HepG2 (cell line): ENCODE data around the gene ZKSCAN1. TPM values are rescaled to one million over a fixed set of nuclear protein-coding genes. Genes with fewer than 3 reads are reported as not detected.

Source experiments
- ADNP ChIP-seq: sonication (generic); formaldehyde crosslinking; IDR thresholded peaks from 2 replicates; pipeline ENCODE4 v1.4.0; 2020; ENCODE audit warnings: missing genetic modification reagents
- FOSL2 ChIP-seq: sonication (generic); formaldehyde crosslinking; IDR thresholded peaks from 2 replicates; pipeline ENCODE4 v1.4.0; 2020; ENCODE audit warnings: missing genetic modification reagents
- LCORL ChIP-seq, 2 experiments: fragments of 450-650 bp in 1 of 2; sonication (generic) in 1 of 2; formaldehyde crosslinking in 1 of 2; IDR thresholded peaks; 2 replicates each; pipeline versions ENCODE4 v1.5.0 to v1.6.1; 2017 to 2020; ENCODE audit warnings: antibody characterized with exemption in 1 of 2, missing genetic modification reagents in 1 of 2
- NCOR1 ChIP-seq: fragments of 200-600 bp; sonication (generic); IDR thresholded peaks from 2 replicates; pipeline ENCODE4 v1.7.0; 2017; ENCODE audit warnings: antibody characterized with exemption, low read length, borderline replicate concordance
- NONO ChIP-seq, 2 experiments: fragments of 450-650 bp in 1 of 2; sonication (generic) in 1 of 2; formaldehyde crosslinking in 1 of 2; IDR thresholded peaks in 1 of 2; conservative IDR thresholded peaks in 1 of 2; 2 replicates each; pipeline versions ENCODE4 v1.6.1 to v1.8.0; 2017 to 2022; ENCODE audit warnings: mild to moderate bottlenecking in 1 of 2, missing genetic modification reagents in 1 of 2, moderate library complexity in 1 of 2
- POLR2AphosphoS5 ChIP-seq: IDR thresholded peaks from 2 replicates; pipeline ENCODE4 v1.6.1; 2012; ENCODE audit warnings: low read depth, low read length
- RBM22 ChIP-seq: fragments of 200-400 bp; formaldehyde crosslinking; optimal IDR thresholded peaks from 2 replicates; pipeline ENCODE3; 2017; ENCODE audit warnings: mild to moderate bottlenecking, low read length, moderate library complexity
- RFXAP ChIP-seq: sonication (generic); formaldehyde crosslinking; IDR thresholded peaks from 2 replicates; pipeline ENCODE4 v1.4.0; 2020; ENCODE audit warnings: missing genetic modification reagents, borderline replicate concordance
- SKIL ChIP-seq: sonication (generic); formaldehyde crosslinking; IDR thresholded peaks from 2 replicates; pipeline ENCODE4 v1.8.0; 2022; ENCODE audit warnings: missing genetic modification reagents, mild to moderate bottlenecking, moderate library complexity, borderline replicate concordance
- SNAPC2 ChIP-seq: sonication (generic); formaldehyde crosslinking; IDR thresholded peaks from 2 replicates; pipeline ENCODE4 v1.8.1; 2022; ENCODE audit warnings: mild to moderate bottlenecking, missing genetic modification reagents
- SP5 ChIP-seq: IDR thresholded peaks from 2 replicates; pipeline ENCODE4 v1.6.1; 2016; ENCODE audit warnings: low read depth, borderline replicate concordance
- THYN1 ChIP-seq: sonication (generic); formaldehyde crosslinking; IDR thresholded peaks from 2 replicates; pipeline ENCODE4 v1.8.1; 2023; ENCODE audit warnings: low read depth, mild to moderate bottlenecking, moderate library complexity, missing genetic modification reagents, borderline replicate concordance
- TMF1 ChIP-seq: sonication (generic); formaldehyde crosslinking; IDR thresholded peaks from 2 replicates; pipeline ENCODE4 v1.8.1; 2022; ENCODE audit warnings: low read depth, missing genetic modification reagents
- ZBTB21 ChIP-seq: sonication (generic); formaldehyde crosslinking; IDR thresholded peaks from 2 replicates; pipeline ENCODE4 v1.4.0; 2020; ENCODE audit warnings: missing genetic modification reagents
- ZFAT ChIP-seq: sonication (generic); formaldehyde crosslinking; conservative IDR thresholded peaks from 2 replicates; pipeline ENCODE4 v1.8.1; 2023; ENCODE audit warnings: missing genetic modification reagents, inconsistent platforms
- ZNF234 ChIP-seq: sonication (generic); formaldehyde crosslinking; conservative IDR thresholded peaks from 2 replicates; pipeline ENCODE4 v1.5.1; 2020; ENCODE audit warnings: mild to moderate bottlenecking, missing genetic modification reagents
- ZNF362 ChIP-seq: sonication (generic); formaldehyde crosslinking; IDR thresholded peaks from 2 replicates; pipeline ENCODE4 v1.4.0; 2020; ENCODE audit warnings: missing genetic modification reagents, mild to moderate bottlenecking, borderline replicate concordance
- ZNF383 ChIP-seq: sonication (generic); formaldehyde crosslinking; IDR thresholded peaks from 2 replicates; pipeline ENCODE4 v1.4.0; 2020; ENCODE audit warnings: missing genetic modification reagents, mild to moderate bottlenecking, borderline replicate concordance
- ZNF484 ChIP-seq: sonication (generic); formaldehyde crosslinking; IDR thresholded peaks from 2 replicates; pipeline ENCODE4 v1.5.1; 2020; ENCODE audit warnings: mild to moderate bottlenecking, low read depth, missing genetic modification reagents, borderline replicate concordance
- ZNF558 ChIP-seq: sonication (generic); formaldehyde crosslinking; IDR thresholded peaks from 2 replicates; pipeline ENCODE4 v1.9.0; 2022; ENCODE audit warnings: mild to moderate bottlenecking, missing genetic modification reagents, borderline replicate concordance
- ZNF598 ChIP-seq: sonication (generic); formaldehyde crosslinking; IDR thresholded peaks from 2 replicates; pipeline ENCODE4 v1.5.1; 2020; ENCODE audit warnings: mild to moderate bottlenecking, missing genetic modification reagents, borderline replicate concordance
- ZNF720 ChIP-seq: sonication (generic); formaldehyde crosslinking; IDR thresholded peaks from 2 replicates; pipeline ENCODE4 v1.4.0; 2020; ENCODE audit warnings: missing genetic modification reagents
- ZNF737 ChIP-seq: sonication (generic); formaldehyde crosslinking; IDR thresholded peaks from 2 replicates; pipeline ENCODE4 v1.5.0; 2020; ENCODE audit warnings: missing genetic modification reagents, mild to moderate bottlenecking, borderline replicate concordance
- ZNF740 ChIP-seq: sonication (generic); formaldehyde crosslinking; IDR thresholded peaks from 2 replicates; pipeline ENCODE4 v1.4.0; 2020; ENCODE audit warnings: missing genetic modification reagents
- ZNF747 ChIP-seq: sonication (generic); formaldehyde crosslinking; IDR thresholded peaks from 2 replicates; pipeline ENCODE4 v1.8.1; 2023; ENCODE audit warnings: missing genetic modification reagents, mild to moderate bottlenecking, borderline replicate concordance
- ZZZ3 ChIP-seq: sonication (generic); formaldehyde crosslinking; IDR thresholded peaks from 2 replicates; pipeline ENCODE4 v1.4.0; 2020; ENCODE audit warnings: missing genetic modification reagents, mild to moderate bottlenecking, borderline replicate concordance
- polyA plus RNA-seq, 8 experiments: library from polyadenylated mRNA; depleted of rRNA in 3 of 8; stranded (reverse) in 7 of 8; unstranded in 1 of 8; fragments of >200 nt; fragmentation: Illumina TruSeq in 4 of 8; extraction: Trizol in 4 of 8; gene quantifications; 2 replicates each; pipeline versions ENCODE4 v1.2.1 to v1.2.3, GENCODE V29; 2011 to 2016; ENCODE audit warnings: low read depth in 4 of 8, missing spikeins in 1 of 8, mixed read lengths in 1 of 8; ENCODE audit not compliant: insufficient read depth in 1 of 8
- total RNA-seq, 5 experiments: library from RNA; depleted of rRNA; stranded (reverse); fragments of >200 nt; fragmentation: Illumina TruSeq; extraction: Trizol; gene quantifications; 2 replicates each; pipeline ENCODE4 v1.2.3, GENCODE V29; 2016; ENCODE audit warnings: low read depth in 1 of 5

ZKSCAN1 gene
- total and polyA plus RNA-seq, 2 of the 13 experiments (the other 11 are each of a cell fraction or from before 2014, with no cell fraction given), result 46.4 to 60.6 TPM

GRCh38 chr7:100015232-100016214, at the start of gene ZKSCAN1 (continued):
- no peak; the same call in 1 of the 2 replicates for TF ChIP-seq ZNF362 (CRISPR knock-in tag)
- TF ChIP-seq ZNF598 (CRISPR knock-in tag), result 0 out of 2 replicates have a peak, but pooled peaks have one; percentile 27
- TF ChIP-seq POLR2AphosphoS5, result peak; percentile 86
- peak; percentile 64; the same call in 1 of the 2 replicates for TF ChIP-seq ZBTB21 (CRISPR knock-in tag)
- no peak for TF ChIP-seq ZNF740 (CRISPR knock-in tag)
- TF ChIP-seq ZNF747 (CRISPR knock-in tag), result peak; percentile 56; the same call in 1 of the 2 replicates
- TF ChIP-seq TMF1 (CRISPR knock-in tag), result 0 out of 2 replicates have a peak, but pooled peaks have one; percentile 40
- no peak for TF ChIP-seq ZFAT
- no peak for TF ChIP-seq SKIL (CRISPR knock-in tag)
- no peak for TF ChIP-seq ZZZ3 (CRISPR knock-in tag)
- TF ChIP-seq FOSL2 (CRISPR knock-in tag), result peak; percentile 97
- TF ChIP-seq ZNF234, result no peak
- no peak for TF ChIP-seq ZNF558
- TF ChIP-seq ZNF383 (CRISPR knock-in tag), result no peak
- peak; percentile 11; the same call in 1 of the 2 replicates for TF ChIP-seq NCOR1
- no peak for TF ChIP-seq THYN1 (CRISPR knock-in tag)
- TF ChIP-seq SP5, result no peak
- no peak for TF ChIP-seq ZNF484
- TF ChIP-seq ADNP (CRISPR knock-in tag), result no peak
- no peak for TF ChIP-seq LCORL (IDR thresholded peaks at IDR 0.05)
- TF ChIP-seq LCORL (CRISPR knock-in tag; IDR thresholded peaks at IDR 0.05), result no peak
- TF ChIP-seq RBM22, result peak; percentile 10
- peak; percentile 75 for TF ChIP-seq RFXAP (CRISPR knock-in tag)
- no peak for TF ChIP-seq ZNF737
- TF ChIP-seq NONO (IDR thresholded peaks at IDR 0.05), result no peak
- no peak for TF ChIP-seq NONO (CRISPR knock-in tag; conservative IDR thresholded peaks at IDR 0.05)
- no peak for TF ChIP-seq SNAPC2 (CRISPR knock-in tag)
- TF ChIP-seq ZNF720 (CRISPR knock-in tag), result no peak
